COLO668 (cell line): ENCODE measurements around the gene F8.
A peak's percentile ranks its signal among the peaks of the same experiment; 100 is the strongest.
"Not testable (repeated sequence)": the region's sequence is repeated elsewhere in the genome, so short reads cannot be mapped to it uniquely, and the experiment has no call there.

Source experiments
- DNase-seq: peaks from one replicate; lab custom pipeline; 2025; ENCODE audit not compliant: unreplicated experiment; lab: John Stamatoyannopoulos, UW

F8 gene

DNA sequence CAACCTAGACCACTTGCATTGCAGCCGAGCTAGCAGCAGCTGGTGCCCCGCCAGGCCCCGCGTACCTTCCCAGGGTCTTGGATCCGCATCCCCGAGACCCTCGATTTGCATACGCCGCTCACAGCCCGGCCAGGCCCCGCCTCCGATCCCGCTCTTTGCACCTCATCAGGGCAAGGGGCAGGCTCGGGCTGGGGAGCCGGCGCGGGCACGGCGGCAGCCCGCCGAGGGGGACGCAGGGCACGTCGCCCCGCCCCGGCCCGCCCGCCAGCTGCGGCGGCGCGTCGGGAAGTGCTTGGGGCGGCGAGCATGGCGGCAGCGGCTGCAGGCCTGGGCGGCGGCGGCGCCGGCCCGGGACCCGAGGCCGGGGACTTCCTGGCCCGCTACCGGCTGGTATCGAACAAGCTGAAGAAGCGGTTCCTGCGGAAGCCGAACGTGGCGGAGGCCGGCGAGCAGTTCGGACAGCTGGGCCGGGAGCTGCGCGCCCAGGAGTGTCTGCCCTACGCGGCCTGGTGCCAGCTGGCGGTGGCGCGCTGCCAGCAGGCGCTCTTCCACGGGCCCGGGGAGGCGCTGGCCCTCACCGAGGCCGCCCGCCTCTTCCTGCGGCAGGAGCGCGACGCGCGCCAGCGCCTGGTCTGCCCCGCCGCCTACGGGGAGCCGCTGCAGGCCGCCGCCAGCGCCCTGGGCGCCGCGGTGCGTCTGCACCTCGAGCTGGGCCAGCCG, 136.3 kb downstream of the F8 start, which contains the start of gene F8A1:
F8A1 (plus strand) TSS at position 287 of the 720 bp plus-strand sequence; CDS start at position 307, 20 bp downstream.
- DNase-seq: not testable (repeated sequence)

DNA sequence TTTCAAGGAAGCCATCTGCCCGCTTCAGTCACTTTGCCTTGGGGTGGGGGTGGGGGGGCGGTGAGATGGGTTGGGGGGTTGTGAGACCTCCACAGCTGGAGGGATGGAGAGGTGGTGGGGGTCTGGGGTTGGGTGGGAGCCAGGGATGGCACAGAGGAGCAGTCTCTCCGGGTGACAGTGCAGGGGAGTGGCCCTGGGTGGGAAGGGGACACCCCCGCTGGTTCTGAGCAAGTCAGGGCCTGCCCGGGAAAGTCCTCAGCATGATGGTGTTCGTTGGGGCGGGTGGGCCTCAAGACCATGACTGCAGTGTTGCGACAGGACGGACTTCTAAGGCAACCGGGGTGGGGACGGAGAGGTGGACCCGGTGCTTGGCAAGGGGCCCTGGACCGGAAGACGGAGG, 137.0 kb downstream of the F8 start:
- not testable (repeated sequence) for DNase-seq

DNA sequence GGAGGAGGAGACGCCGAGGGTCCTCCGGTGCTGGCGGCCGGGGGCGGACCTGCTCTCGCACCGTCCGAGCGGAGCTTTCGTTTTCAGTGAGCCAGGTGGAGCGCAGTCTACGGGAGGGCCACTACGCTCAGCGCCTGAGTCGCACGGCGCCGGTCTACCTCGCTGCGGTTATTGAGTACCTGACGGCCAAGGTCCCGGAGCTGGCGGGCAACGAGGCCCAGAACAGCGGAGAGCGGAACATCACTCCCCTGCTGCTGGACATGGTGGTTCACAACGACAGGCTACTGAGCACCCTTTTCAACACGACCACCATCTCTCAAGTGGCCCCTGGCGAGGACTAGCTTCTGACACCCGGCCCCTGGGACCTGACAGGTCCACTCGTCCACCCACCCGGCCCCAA, 137.5 kb downstream of the F8 start:
- not testable (repeated sequence) for DNase-seq

DNA sequence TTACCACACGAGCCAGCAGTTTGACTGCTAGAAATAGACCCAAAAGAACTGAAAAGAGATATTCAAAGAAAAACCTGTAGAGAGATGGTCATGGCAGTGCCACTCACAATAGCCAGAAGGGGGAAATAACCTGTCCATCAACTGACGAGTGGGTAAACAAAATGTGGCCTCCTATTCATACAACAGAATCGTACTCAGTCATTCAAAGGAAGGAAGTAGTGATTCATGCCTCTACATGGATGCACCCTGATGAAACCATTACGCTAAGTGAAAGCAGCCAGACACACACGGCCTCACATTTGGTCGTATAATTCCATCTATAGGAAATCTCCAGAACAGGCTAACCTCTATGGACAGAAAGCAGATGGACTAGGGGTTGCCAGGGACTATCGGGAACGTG, 138.5 kb downstream of the F8 start:
- not testable (repeated sequence) for DNase-seq

DNA sequence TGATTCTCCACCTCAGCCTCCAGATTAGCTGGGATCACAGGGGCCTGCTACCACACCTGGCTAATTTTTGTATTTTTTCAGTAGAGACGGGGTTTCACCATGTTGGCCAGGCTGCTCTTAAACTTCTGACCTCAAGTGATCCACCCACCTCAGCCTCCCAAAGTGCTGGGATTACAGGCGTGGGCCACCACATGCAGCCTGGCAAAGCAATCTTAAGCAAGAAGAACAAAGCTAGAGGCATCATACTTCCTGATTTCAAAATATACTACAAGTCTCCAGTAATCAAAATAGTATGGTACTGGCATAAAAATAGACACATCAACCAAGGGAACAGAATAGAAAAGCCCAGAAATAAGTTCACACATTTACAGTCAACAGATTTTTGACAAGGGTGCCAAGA, 149.2 kb downstream of the F8 start:
- no peak for DNase-seq

DNA sequence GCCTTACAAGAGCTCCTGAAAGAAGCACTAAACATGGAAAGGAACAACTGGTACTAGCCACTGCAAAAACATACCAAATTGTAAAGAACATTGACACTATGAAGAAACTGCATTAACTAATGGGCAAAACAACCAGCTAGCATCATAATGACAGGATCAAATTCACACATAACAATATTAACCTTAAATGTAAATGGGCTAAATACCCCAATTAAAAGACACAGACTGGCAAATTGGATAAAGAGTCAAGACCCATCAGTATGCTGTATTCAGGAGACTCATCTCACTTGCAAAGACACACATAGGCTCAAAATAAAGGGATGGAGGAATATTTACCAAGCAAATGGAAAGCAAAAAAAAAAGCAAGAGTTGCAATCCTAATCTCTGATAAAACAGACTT, 154.0 kb downstream of the F8 start:
- DNase-seq: not testable (repeated sequence)

DNA sequence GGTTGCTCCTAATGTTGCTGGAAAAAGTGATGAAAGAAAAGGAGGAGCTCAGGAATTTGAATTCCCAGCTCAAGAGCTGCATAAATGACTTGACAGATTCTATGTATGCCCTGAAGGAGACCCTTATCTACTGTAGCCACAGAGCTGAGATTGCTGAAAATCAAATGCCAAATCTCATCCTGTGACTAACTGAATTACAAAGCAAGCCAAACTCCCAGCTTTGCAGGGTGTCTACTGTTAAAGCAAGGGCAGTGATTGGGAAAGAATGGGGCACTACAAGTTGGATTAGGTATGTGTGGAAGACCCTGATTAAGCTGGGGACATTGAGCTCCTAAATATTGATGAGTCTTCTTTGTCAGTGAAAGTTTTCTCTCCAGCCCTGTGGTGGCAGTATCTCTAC, 167.3 kb downstream of the F8 start:
- no peak for DNase-seq

DNA sequence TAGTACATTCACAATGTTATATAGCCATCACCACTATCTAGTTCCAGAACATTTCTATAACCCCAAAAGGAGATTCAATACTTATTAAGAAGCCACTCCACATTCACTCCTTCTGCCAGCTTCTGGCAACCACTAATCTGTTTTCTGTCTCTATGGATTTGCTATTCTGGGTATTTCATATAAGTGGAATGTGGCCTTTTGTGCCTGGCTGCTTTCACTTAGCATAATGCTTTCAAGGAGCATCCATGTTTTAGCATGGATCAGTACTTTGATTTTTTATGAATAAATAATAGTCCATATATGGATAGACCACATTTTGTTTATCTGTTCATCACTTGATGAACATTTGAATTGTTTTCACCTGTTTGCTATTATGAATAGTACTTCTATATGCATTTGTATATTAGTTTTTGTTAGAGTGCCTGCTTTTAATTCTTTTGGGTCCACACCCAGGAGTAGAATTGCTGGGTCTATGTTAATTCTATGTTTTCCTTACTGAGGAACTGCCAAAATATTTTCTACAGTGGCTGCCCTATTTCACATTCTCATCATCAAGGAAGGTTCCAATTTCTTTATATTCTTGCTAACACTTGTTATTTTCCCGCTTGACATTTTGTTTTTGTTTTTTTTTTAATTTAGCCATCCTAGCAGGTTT, 171.4 kb downstream of the F8 start:
- DNase-seq: no peak

DNA sequence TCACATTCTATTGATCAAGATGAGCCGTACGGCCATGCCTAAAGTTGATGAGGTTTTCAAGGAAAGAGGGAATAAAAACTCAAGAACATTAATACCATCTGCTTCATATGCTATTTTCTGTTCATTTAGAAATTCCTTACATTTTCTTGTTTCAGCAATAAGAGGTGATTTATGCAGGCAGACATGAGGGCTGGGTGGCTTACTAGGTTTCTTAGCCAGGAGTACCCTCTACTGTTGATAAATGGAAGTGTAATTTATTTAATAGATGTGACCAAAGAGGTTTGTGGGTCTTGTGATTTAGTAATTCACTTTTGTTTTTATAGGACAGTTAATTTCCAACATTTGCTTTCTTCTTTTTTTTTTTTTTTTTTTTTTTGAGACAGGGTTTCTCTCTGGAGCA, 181.7 kb downstream of the F8 start:
- DNase-seq: no peak

DNA sequence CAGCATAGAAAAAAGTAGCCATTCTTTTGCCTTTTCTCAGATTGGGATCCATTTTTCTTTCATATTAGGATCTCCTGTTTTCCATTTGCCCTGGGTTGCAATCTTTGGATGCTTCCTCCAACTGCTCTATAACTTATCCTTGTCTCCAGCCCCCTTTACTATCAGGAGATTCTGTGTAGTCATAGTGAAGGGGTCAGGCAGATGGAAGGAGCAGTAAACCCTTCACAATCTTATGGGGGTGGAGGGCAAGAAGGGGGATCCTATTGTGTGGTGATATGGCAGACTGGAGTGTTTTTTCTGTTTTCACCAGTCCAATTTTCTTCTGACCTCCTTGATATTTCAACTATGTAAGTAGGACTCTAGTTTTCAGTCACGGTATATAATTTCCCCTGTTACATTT, 186.4 kb downstream of the F8 start:
- no peak for DNase-seq

DNA sequence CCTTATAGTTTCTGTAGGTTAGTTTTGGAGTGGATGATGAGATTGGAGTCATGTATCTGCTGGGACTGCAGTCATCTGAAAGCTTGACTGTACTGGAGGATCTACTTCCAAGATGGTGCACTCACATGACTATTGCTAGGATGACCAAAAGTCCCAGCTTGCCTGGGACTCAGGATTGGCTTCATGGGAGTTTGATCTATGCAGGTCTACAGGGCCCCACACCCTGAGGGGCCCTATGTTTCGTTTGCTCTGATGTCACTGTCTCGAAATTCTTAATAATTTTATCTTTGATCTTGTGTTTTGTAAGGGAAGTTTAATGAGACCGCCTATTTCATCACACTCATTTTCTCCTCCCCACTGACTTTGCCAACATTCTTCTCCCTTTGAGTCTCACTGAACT, 188.0 kb downstream of the F8 start, which contains the start of gene SMIM9:
SMIM9 (minus strand) TSS at position 101 of the 400 bp plus-strand sequence. CDS start 3,806 bp downstream, outside the sequence.
- DNase-seq: no peak

DNA sequence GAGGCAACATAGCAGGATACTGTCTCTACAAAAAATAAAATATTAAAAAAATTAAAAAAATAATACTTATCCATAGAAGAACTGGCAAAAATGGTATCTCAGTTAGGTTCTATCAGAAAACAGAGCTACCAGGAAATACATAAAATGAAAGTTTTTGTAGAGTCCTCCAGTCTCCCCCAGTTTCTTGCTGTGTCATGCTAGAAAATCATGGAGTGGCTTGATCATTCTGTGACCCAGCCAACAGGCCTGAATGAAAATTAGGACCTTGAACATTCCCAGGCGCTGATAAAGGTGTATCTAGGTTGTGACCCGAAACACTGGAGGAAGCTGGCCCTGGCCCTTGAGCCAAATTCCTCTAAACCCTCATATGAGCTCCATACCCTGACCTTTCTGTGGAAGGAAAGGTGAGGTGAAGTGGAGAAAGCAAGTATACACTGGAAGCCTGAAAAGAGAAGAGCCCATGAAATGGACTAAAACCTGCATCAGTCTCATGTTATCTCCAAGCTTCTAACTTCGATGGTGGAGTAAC, 188.7 kb downstream of the F8 start:
- DNase-seq: no peak

DNA sequence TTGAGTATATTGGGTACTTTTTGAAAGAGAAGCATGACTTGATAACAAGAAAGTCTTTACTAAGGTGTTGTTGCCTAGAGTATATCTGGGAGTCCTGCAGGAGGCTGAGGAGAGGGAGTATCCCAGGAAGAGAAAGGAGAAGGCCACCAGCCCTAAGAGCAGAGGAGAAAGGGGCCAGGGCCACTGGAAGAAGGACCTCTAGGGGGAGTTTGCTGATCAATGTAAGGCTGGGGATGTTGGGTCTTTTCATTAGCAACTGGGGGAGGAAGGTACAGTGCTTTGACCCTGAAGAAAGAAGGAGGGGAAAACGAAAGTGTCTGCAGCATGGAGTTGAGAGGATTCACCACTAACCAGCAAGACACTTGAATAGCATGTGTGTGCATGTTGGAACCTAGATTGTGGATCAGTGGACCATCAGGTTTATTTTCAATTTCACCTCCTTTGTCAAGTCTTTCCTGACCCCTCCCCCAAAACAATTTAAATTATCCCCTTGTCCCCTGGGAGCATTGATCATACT, 192.5 kb downstream of the F8 start:
- DNase-seq: no peak

DNA sequence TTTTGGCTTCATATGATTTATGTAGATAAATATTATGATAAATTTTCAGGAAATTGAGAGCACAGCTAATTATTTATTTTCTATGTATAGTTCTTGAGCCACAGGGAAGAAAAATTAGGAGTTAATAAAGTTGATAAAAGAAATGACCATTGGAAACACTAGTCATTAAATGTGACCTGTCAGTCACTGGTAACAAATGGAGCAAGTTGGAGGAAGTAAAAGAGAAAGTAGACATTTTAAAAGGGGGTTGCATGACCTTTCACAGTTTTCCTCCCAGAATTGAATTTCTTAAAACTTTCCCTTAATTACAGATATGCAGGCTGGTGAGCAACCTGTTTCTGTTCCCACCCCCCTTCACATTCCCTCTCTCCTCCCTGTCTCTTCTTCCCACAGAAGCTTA, 193.4 kb downstream of the F8 start:
- no peak for DNase-seq

DNA sequence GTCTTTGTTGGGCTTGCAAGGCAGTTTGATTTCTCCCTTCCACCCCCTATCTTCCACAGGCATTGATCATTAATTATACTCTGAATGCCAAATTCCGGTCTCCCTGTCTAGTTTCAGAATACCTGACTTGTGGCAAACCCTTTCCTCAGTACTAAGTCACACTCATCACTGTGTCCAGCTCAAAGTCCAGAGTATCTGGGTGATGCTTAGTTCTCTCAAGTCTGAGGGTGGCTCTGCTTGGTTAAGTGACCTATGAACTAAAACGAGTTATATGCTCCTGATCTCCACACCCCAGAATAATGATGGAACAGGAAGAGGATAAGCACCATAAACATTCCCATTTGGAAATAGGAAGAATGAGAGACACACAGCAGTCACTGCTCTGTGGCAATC, 194.5 kb downstream of the F8 start:
- no peak for DNase-seq

DNA sequence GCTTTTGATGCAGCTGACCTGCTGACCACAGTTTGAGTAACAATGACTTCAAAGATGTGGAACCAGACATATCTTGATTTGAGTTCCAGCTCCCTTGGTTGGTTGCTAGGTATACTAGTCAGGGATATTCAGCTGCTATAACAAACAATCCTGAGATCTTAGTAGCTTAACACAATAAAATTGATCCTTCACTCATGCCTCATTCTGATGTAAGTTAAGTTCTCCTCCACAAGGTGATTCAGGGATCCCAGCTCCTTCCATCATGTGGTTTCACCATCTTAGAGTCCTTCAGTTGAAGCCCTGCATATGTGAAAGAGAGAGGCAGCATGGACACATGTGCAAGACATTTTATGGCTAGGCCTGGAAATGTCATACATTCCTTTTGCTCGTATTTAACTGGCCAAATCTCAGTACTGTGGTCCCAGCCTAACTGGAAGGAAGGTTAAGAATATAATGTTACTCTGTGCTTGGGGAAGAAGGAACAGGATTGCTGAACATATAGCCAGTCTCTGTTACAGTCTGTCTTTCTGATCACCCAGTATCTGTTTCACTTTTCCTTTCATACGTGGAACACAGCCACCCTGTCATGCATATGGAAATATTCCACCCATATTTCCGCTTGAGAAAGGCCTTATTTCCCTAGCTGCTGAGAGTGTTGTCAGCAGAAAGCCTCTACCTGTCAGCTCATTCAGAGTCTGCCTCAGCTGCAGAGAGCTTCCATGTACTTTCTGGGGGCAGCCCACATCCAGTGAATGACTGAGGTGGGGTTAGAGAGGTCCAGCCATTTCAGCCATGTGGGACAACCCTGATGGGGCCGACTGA, 195.1 kb downstream of the F8 start:
- DNase-seq: no peak

DNA sequence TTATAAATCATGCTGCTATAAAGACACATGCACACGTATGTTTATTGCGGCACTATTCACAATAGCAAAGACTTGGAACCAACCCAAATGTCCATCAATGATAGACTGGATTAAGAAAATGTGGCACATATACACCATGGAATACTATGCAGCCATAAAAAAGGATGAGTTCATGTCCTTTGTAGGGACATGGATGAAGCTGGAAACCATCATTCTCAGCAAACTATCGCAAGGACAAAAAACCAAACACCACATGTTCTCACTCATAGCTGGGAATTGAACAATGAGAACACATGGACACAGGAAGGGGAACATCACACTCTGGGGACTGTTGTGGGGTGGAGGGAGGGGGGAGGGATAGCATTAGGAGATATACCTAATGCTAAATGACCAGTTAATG, 196.9 kb downstream of the F8 start:
- not testable (repeated sequence) for DNase-seq

DNA sequence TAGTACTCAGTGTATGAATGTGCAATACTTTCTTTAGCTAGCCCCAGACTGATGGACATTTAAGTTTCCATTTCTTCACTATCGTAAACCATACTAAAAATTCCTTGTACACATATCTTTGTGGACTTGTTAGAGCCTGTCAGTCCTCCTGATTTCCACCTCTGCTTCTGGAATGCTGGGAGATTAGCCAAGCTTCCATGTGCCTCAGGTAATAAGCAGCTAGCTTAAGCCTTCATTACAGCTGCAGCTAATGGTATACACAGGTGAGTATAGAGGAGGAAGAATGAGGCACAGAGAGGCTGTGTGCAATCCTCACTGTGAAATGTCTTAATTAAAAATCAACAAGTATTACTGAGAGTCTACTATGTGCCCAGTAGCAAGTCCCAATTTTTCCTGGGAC, 197.9 kb downstream of the F8 start:
- DNase-seq: no peak

DNA sequence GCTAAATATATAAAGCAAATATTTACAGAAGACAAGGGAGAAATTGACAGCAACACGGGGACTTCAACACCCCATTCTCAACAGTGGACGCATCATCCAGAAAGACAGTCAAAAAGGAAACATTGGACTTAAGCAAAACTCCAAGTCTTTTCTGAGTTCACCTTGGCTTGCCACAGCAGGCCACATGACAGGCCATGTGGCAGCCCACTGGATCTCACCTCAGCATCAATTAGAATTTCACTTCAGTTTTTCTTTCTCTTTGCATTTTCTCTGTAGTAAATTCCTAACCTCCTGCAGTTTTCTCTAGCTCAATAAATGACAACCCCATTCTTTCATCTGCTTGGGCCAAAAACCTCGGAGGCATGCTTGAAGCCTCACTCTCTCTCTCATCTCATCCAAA, 200.5 kb downstream of the F8 start:
- no peak for DNase-seq

DNA sequence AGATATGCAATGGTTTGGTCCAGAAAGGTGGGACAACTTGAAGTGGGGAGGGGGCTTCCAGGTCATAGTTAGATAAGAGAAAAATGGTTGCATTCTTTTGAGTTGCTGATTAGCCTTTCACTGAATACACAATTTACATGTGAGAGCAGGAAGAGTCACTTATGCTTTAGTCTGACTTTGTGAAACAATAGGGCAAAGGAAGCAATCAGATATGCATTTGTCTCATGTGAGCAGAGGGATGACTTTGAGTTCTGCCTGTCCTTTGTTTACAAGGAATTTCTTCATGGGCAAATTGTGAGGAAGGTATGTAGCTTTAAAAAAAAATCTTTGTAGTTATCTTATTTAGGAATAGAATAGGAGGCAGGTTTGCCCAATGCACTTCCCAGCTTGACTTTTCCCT, 201.0 kb downstream of the F8 start:
- no peak for DNase-seq

DNA sequence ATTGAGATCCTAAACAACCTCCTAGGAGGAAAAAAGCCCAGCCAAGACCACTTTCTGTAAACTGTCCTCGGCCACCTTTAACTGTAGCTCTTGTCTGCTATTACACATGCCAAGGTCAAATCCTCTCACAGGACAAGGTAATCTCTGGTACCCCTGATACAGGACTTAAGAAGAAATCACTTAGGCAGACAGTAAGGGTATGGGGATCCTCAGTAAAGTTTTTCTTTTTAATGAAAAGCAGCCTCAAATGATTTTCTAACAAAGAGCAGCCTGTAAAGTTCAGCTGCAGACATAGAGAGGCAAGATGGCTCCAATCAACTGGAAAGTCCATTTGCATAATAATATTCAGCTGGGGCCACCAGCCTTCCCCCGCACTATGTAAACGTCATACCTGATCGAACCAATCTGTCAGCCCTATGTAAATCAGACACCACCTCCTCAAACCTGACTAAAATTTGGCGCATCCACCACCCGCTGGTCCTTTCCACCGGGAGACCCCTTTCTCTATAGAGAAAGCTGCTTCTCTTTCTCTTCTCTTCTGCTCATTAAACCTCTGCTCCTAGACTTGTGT, 202.7 kb downstream of the F8 start:
- DNase-seq: peak; percentile 8
